IMR-90 (cell line): Measurements from ENCODE around the gene NELL1. TPM values are rescaled to one million over a fixed set of nuclear protein-coding genes. Genes with fewer than 3 reads are reported as not detected.

Experiments used
- ATAC-seq: fragments of 200-7000 bp; cut with Tn5 transposase; 2 replicates; pipeline ENCODE4 v1.9.1; 2020; ENCODE audit warnings: low read depth, mild to moderate bottlenecking, moderate library complexity
- BruUV-seq: library from RNA; stranded (reverse); fragments of 400-500 nt; replicated peaks from 2 replicates; lab custom pipeline; 2021; lab: Mats Ljungman, UMichigan
- CTCF ChIA-PET: fragments of 300-600 bp; formaldehyde crosslinking; extraction: SDS; loops from one replicate; lab custom pipeline; 2021; ENCODE audit warnings: antibody characterized with exemption; lab: Yijun Ruan, JAX
- POLR2A ChIA-PET: fragments of 300-600 bp; sonication (Branson Sonifier 250); formaldehyde crosslinking; loops from one replicate; lab custom pipeline; 2022; ENCODE audit warnings: antibody characterized with exemption; ENCODE audit not compliant: unreplicated experiment; lab: Charles Lee
- DNase-seq: peaks from one replicate; pipeline ENCODE4 v3.0.0; 2013
- H2AFZ ChIP-seq: replicated peaks from 2 replicates; pipeline ENCODE3; 2013; ENCODE audit warnings: low read length, mild to moderate bottlenecking; ENCODE audit not compliant: poor library complexity
- H2AK5ac ChIP-seq: 2 replicates; pipeline ENCODE4 v1.6.1; 2013; ENCODE audit warnings: low read depth, low read length, inconsistent platforms
- H2AK9ac ChIP-seq: replicated peaks from 2 replicates; pipeline ENCODE3; 2013; ENCODE audit warnings: mild to moderate bottlenecking, low read depth, low read length, moderate library complexity; ENCODE audit not compliant: poor library complexity
- H2BK120ac ChIP-seq: 2 replicates; pipeline ENCODE4 v1.6.1; 2013; ENCODE audit warnings: low read depth, low read length, inconsistent platforms
- H2BK15ac ChIP-seq: 3 replicates; pipeline ENCODE4 v1.6.1; 2013; ENCODE audit warnings: low read depth, low read length, inconsistent platforms
- H2BK20ac ChIP-seq: 2 replicates; pipeline ENCODE4 v1.6.1; 2013; ENCODE audit warnings: low read depth, mild to moderate bottlenecking, inconsistent platforms, low read length, moderate library complexity
- H2BK5ac ChIP-seq: 2 replicates; pipeline ENCODE4 v1.6.1; 2013; ENCODE audit warnings: mild to moderate bottlenecking, low read depth, low read length, inconsistent platforms; ENCODE audit not compliant: poor library complexity, severe bottlenecking
- H3K14ac ChIP-seq: replicated peaks from 2 replicates; pipeline ENCODE4 v1.6.1; 2013; ENCODE audit warnings: low read depth, low read length, inconsistent platforms
- H3K18ac ChIP-seq: 2 replicates; pipeline ENCODE4 v1.6.1; 2013; ENCODE audit warnings: low read depth, low read length, control low read depth
- H3K23ac ChIP-seq: 2 replicates; pipeline ENCODE4 v1.6.1; 2013; ENCODE audit warnings: low read depth, low read length, inconsistent platforms
- H3K27ac ChIP-seq: 2 replicates; pipeline ENCODE4 v1.5.1; 2013; ENCODE audit warnings: mild to moderate bottlenecking, control low read depth, low read length; ENCODE audit not compliant: insufficient read depth
- H3K27me3 ChIP-seq: 2 replicates; pipeline ENCODE4 v1.6.1; 2013; ENCODE audit warnings: low read length; ENCODE audit not compliant: control insufficient read depth, insufficient read depth
- H3K36me3 ChIP-seq: 2 replicates; pipeline ENCODE4 v1.6.1; 2013; ENCODE audit warnings: low read length, mixed read lengths; ENCODE audit not compliant: control insufficient read depth, insufficient read depth
- H3K4ac ChIP-seq: 2 replicates; pipeline ENCODE4 v1.6.1; 2013; ENCODE audit warnings: low read depth, low read length, inconsistent platforms
- H3K4me1 ChIP-seq: 2 replicates; pipeline ENCODE4 v1.6.1; 2013; ENCODE audit warnings: low read length, mixed read lengths; ENCODE audit not compliant: control insufficient read depth, insufficient read depth
- H3K4me2 ChIP-seq: 2 replicates; pipeline ENCODE4 v1.6.1; 2013; ENCODE audit warnings: low read depth, mild to moderate bottlenecking, control low read depth, low read length, moderate library complexity
- H3K4me3 ChIP-seq: 2 replicates; pipeline ENCODE4 v1.5.1; 2013; ENCODE audit warnings: low read depth, mild to moderate bottlenecking, control low read depth, low read length, moderate library complexity; ENCODE audit not compliant: insufficient read depth
- H3K56ac ChIP-seq: 2 replicates; pipeline ENCODE4 v1.6.1; 2013; ENCODE audit warnings: low read length, inconsistent platforms; ENCODE audit not compliant: insufficient read depth; ENCODE audit errors: extremely low read depth
- H3K79me1 ChIP-seq, 2 experiments: 2 replicates each; pipeline ENCODE4 v1.6.1; 2013; ENCODE audit warnings: low read length in 2 of 2, inconsistent platforms in 1 of 2, low read depth in 1 of 2
- H3K9ac ChIP-seq: 2 replicates; pipeline ENCODE4 v1.6.1; 2013; ENCODE audit warnings: low read depth, low read length, control low read depth
- H3K9me1 ChIP-seq: 2 replicates; pipeline ENCODE4 v1.6.1; 2013; ENCODE audit warnings: low read length, inconsistent platforms; ENCODE audit not compliant: insufficient read depth
- H3K9me3 ChIP-seq: 2 replicates; pipeline ENCODE4 v1.6.1; 2013; ENCODE audit warnings: low read length; ENCODE audit not compliant: control insufficient read depth, insufficient read depth
- H4K20me1 ChIP-seq: 2 replicates; pipeline ENCODE4 v1.6.1; 2013; ENCODE audit warnings: low read length, inconsistent platforms; ENCODE audit not compliant: insufficient read depth
- H4K5ac ChIP-seq: 2 replicates; pipeline ENCODE4 v1.6.1; 2013; ENCODE audit warnings: mild to moderate bottlenecking, low read depth, low read length, control low read depth
- H4K8ac ChIP-seq, 2 experiments: 2 replicates each; pipeline ENCODE4 v1.6.1; 2013; ENCODE audit warnings: low read depth in 2 of 2, low read length in 2 of 2, control low read depth in 1 of 2, inconsistent platforms in 1 of 2
- H4K91ac ChIP-seq: 2 replicates; pipeline ENCODE4 v1.6.1; 2013; ENCODE audit warnings: low read depth, low read length, inconsistent platforms; ENCODE audit not compliant: insufficient read depth
- BHLHE40 ChIP-seq: fragments of 150-350 bp; IDR thresholded peaks from 2 replicates; pipeline ENCODE4 v1.6.1; 2016; ENCODE audit warnings: mild to moderate bottlenecking, low read depth, low read length
- CEBPB ChIP-seq: IDR thresholded peaks from 2 replicates; pipeline ENCODE4 v1.6.1; 2012; ENCODE audit warnings: low read depth, low read length, improper control_type of control experiment
- CHD1 ChIP-seq: IDR thresholded peaks from 2 replicates; pipeline ENCODE4 v1.6.1; 2012; ENCODE audit warnings: low read depth, low read length, improper control_type of control experiment
- CTCF ChIP-seq: conservative IDR thresholded peaks from 2 replicates; pipeline ENCODE4 v1.5.1; 2012; ENCODE audit warnings: mild to moderate bottlenecking, low read depth, low read length, improper control_type of control experiment
- FOS ChIP-seq: fragments of 150-350 bp; IDR thresholded peaks from 2 replicates; pipeline ENCODE4 v1.6.1; 2016; ENCODE audit warnings: low read depth, low read length
- MAFK ChIP-seq: IDR thresholded peaks from 2 replicates; pipeline ENCODE4 v1.6.1; 2012; ENCODE audit warnings: low read depth, low read length, improper control_type of control experiment
- MAZ ChIP-seq: IDR thresholded peaks from 2 replicates; pipeline ENCODE4 v1.6.1; 2012; ENCODE audit warnings: low read depth, mild to moderate bottlenecking, low read length, improper control_type of control experiment, moderate library complexity, borderline replicate concordance
- MXI1 ChIP-seq: IDR thresholded peaks from 2 replicates; pipeline ENCODE4 v1.6.1; 2012; ENCODE audit warnings: low read depth, mild to moderate bottlenecking, low read length, moderate library complexity, borderline replicate concordance
- NFE2L2 ChIP-seq: fragments of 150-350 bp; IDR thresholded peaks from 2 replicates; pipeline ENCODE4 v1.6.1; 2016; ENCODE audit warnings: low read depth, mild to moderate bottlenecking, low read length
- POLR2A ChIP-seq: IDR thresholded peaks from 2 replicates; pipeline ENCODE4 v1.6.1; 2012; ENCODE audit warnings: mild to moderate bottlenecking, low read depth, low read length
- RAD21 ChIP-seq: IDR thresholded peaks from 2 replicates; pipeline ENCODE4 v1.6.1; 2012; ENCODE audit warnings: low read length, improper control_type of control experiment
- RCOR1 ChIP-seq: IDR thresholded peaks from 2 replicates; pipeline ENCODE4 v1.6.1; 2012; ENCODE audit warnings: mild to moderate bottlenecking, low read length, improper control_type of control experiment; ENCODE audit not compliant: insufficient replicate concordance
- RFX5 ChIP-seq: IDR thresholded peaks from 2 replicates; pipeline ENCODE4 v1.8.0; 2012; ENCODE audit warnings: low read depth, mild to moderate bottlenecking, low read length, moderate library complexity
- SMC3 ChIP-seq: fragments of 150-350 bp; IDR thresholded peaks from 2 replicates; pipeline ENCODE4 v1.6.1; 2016; ENCODE audit warnings: low read depth, mild to moderate bottlenecking, antibody characterized with exemption, low read length, moderate library complexity
- WGBS, 2 experiments: methylation state at CpG; one replicate each; pipeline versions ENCODE4 v1.1.5 to v1.1.7; 2013; ENCODE audit warnings: missing lambda C conversion rate in 2 of 2; ENCODE audit not compliant: insufficient read length in 1 of 2; ENCODE audit errors: extremely low coverage in 2 of 2; 5-methylcytosine and 5-hydroxymethylcytosine counted together
- dilution Hi-C: fragments of 300-500 bp; cut with HindIII; formaldehyde crosslinking; loops from one replicate; pipeline ENCODE4 v1.14.3; 2018; ENCODE audit warnings: low sequenced_read_pairs; ENCODE audit not compliant: unreplicated experiment
- in situ Hi-C: fragments of 300-500 bp; cut with MboI; formaldehyde crosslinking; loops from 3 replicates; pipeline ENCODE4 v1.14.3; 2019; ENCODE audit warnings: low sequenced_read_pairs, inconsistent platforms, mixed read lengths
- intact Hi-C: fragments of 100-400 bp; cut with micrococcal nuclease; formaldehyde crosslinking; loops from 2 replicates; pipeline ENCODE4 v1.10.0; 2022
- polyA plus RNA-seq, 3 experiments: library from polyadenylated mRNA; depleted of rRNA; stranded (reverse); fragments of >200 nt; gene quantifications; 2 replicates each; pipeline ENCODE4 v1.2.3, GENCODE V29; 2012; ENCODE audit warnings: low replicate concordance in 1 of 3
- total RNA-seq: library from RNA; depleted of rRNA; stranded (reverse); fragments of >200 nt; gene quantifications from 2 replicates; pipeline ENCODE4 v1.2.3, GENCODE V29; 2012
- TF ChIP-seq, protein P1 (sequence below): fragments of 150-350 bp; IDR thresholded peaks from 2 replicates; pipeline ENCODE4 v1.6.1; 2017; ENCODE audit warnings: mild to moderate bottlenecking, antibody characterized with exemption, low read length, low read depth
- TF ChIP-seq, protein P2 (sequence below): fragments of 150-350 bp; IDR thresholded peaks from 2 replicates; pipeline ENCODE4 v1.6.1; 2016; ENCODE audit warnings: low read depth, mild to moderate bottlenecking, low read length, moderate library complexity, borderline replicate concordance

Gene NELL1
- total and polyA plus RNA-seq, 2 of the 4 experiments (the other 2 are of a cell fraction), result not detected

GRCh38 chr11:20652150-20652806 is 17.1 kb upstream of the NELL1 start:
- Histone ChIP-seq H3K18ac (no peak overlapping the region), H2BK120ac (no peak overlapping the region), H3K9ac (no peak overlapping the region), H2BK5ac (no peak overlapping the region), H3K4me2 (no peak overlapping the region), H4K8ac (no peak overlapping the region), H2AK9ac (no peak overlapping the region), H3K14ac (no peak overlapping the region), H3K9me1 (no peaks in the 10 kb centered on the region), H2BK20ac (no peak overlapping the region), H3K27me3 (no peaks in the 10 kb centered on the region), H4K20me1 (no peaks in the 10 kb centered on the region), H3K56ac (no peak overlapping the region), H3K36me3 (no peaks in the 10 kb centered on the region), H3K4me3 (no peak overlapping the region), H3K4me1 (no peaks in the 10 kb centered on the region), H3K9me3 (no peaks in the 10 kb centered on the region), H4K91ac (no peak overlapping the region), H4K5ac (no peak overlapping the region), H3K23ac (no peak overlapping the region), H3K4ac (no peak overlapping the region), H2AK5ac (no peak overlapping the region), H3K27ac (no peak overlapping the region), H3K79me1 (no peaks in the 10 kb centered on the region), H2AFZ (no peak overlapping the region), H2BK15ac (no peak overlapping the region)
- no peak for ATAC-seq
- BruUV-seq, result no TSS peak
- dilution Hi-C loops (no loop called here), in situ Hi-C loops (no loop called here), intact Hi-C loops (no loop called here)
- ChIA-PET POLR2A (no interaction called here), CTCF (no interaction called here)
- TF ChIP-seq SMC3 (no peak), RCOR1 (no peak), MAZ (no peak), MXI1 (no peak), NFE2L2 (no peak), BHLHE40 (no peak), FOS (no peak), CHD1 (no peak), RAD21 (no peak), POLR2A (no peak), CTCF (no peak), CEBPB (no peak), MAFK (no peak), RFX5 (no peak)
- TF ChIP-seq, protein P1, sequence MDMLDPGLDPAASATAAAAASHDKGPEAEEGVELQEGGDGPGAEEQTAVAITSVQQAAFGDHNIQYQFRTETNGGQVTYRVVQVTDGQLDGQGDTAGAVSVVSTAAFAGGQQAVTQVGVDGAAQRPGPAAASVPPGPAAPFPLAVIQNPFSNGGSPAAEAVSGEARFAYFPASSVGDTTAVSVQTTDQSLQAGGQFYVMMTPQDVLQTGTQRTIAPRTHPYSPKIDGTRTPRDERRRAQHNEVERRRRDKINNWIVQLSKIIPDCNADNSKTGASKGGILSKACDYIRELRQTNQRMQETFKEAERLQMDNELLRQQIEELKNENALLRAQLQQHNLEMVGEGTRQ, result no peak
- TF ChIP-seq, protein P2, sequence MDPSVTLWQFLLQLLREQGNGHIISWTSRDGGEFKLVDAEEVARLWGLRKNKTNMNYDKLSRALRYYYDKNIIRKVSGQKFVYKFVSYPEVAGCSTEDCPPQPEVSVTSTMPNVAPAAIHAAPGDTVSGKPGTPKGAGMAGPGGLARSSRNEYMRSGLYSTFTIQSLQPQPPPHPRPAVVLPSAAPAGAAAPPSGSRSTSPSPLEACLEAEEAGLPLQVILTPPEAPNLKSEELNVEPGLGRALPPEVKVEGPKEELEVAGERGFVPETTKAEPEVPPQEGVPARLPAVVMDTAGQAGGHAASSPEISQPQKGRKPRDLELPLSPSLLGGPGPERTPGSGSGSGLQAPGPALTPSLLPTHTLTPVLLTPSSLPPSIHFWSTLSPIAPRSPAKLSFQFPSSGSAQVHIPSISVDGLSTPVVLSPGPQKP, result no peak
- DNase-seq, result no peak
- WGBS, 2 experiments, result no CpG with 5 or more reads among the region's 13 CpGs
